Esophagus (tissue), 2 donors: ENCODE results near the gene PPP1R13B. TPM values are rescaled to one million over a fixed set of nuclear protein-coding genes. Genes with fewer than 3 reads are reported as not detected.

Source experiments
- H3K27ac ChIP-seq, 2 donors: one replicate each; pipeline ENCODE4 v1.5.1; 2013; ENCODE audit warnings: low read depth in 2 of 2, mild to moderate bottlenecking in 2 of 2, inconsistent platforms in 1 of 2, low read length in 1 of 2, moderate library complexity in 1 of 2
- H3K27me3 ChIP-seq, 2 donors: one replicate each; pipeline ENCODE4 v1.6.1; 2013; ENCODE audit warnings: low read length in 2 of 2, control low read depth in 1 of 2, mild to moderate bottlenecking in 1 of 2; ENCODE audit not compliant: insufficient read depth in 2 of 2, control insufficient read depth in 1 of 2
- H3K36me3 ChIP-seq, 2 donors: one replicate each; pipeline ENCODE4 v1.6.1; 2013; ENCODE audit warnings: low read length in 1 of 2; ENCODE audit not compliant: control insufficient read depth in 2 of 2, insufficient read depth in 2 of 2
- H3K4me1 ChIP-seq, 2 donors: one replicate each; pipeline ENCODE4 v1.6.1; 2013; ENCODE audit warnings: low read length in 1 of 2; ENCODE audit not compliant: control insufficient read depth in 2 of 2, insufficient read depth in 2 of 2
- H3K4me3 ChIP-seq, 2 donors: one replicate each; pipeline ENCODE4 v1.5.1; 2013; ENCODE audit warnings: low read length in 2 of 2, mild to moderate bottlenecking in 2 of 2, low read depth in 1 of 2, moderate library complexity in 1 of 2
- H3K9me3 ChIP-seq, 2 donors: one replicate each; pipeline ENCODE4 v1.6.1; 2013; ENCODE audit warnings: mild to moderate bottlenecking in 2 of 2, low read depth in 1 of 2, low read length in 1 of 2, moderate library complexity in 1 of 2; ENCODE audit not compliant: control insufficient read depth in 2 of 2, insufficient read depth in 1 of 2
- WGBS, 2 donors: extraction: QIAGEN DNeasy Blood & Tissue Kit; methylation state at CpG; one replicate each; pipeline ENCODE4 v1.1.7; 2013; 5-methylcytosine and 5-hydroxymethylcytosine counted together
- polyA plus RNA-seq, 2 donors: library from polyadenylated mRNA; stranded (reverse); fragments of 200-250 nt; gene quantifications; one replicate each; pipeline ENCODE4 v1.2.3, GENCODE V29; 2013
- donor health status: healthy with polysubstance abuse.
- donor health status: Bipolar disorder and iron deficiency.

The PPP1R13B gene
- polyA plus RNA-seq, 2 donors, result 16.4 to 28.4 TPM

GRCh38 chr14:103731916-103732867 is 115.2 kb downstream of the PPP1R13B start:
- Histone ChIP-seq H3K27me3 (no peaks in the 10 kb centered on the region), H3K4me1 (peaks cover 16 to 51% of the 10 kb centered on the region in 2 donors), H3K9me3 (no peaks in the 10 kb centered on the region), H3K27ac (peak overlapping the region in 1 of 2 donors; percentile 77), H3K4me3 (no peak overlapping the region), H3K36me3 (peaks cover 11 to 44% of the 10 kb centered on the region in 2 donors)
- WGBS, 2 donors, result 86% methylated on average over 24 of the region's 24 CpGs

GRCh38 chr14:103731481-103731880 is 115.9 kb downstream of the PPP1R13B start:
- H3K36me3 ChIP-seq, result peaks cover 11 to 46% of the 10 kb centered on the region in 2 donors
- 93 to 94% methylated on average over 15 of the region's 15 CpGs for WGBS, 2 donors
- H3K4me1 ChIP-seq, result peaks cover 14 to 47% of the 10 kb centered on the region in 2 donors

GRCh38 chr14:103730490-103731035 is 116.8 kb downstream of the PPP1R13B start:
- Histone ChIP-seq H3K27ac (no peak overlapping the region), H3K27me3 (no peaks in the 10 kb centered on the region), H3K9me3 (no peaks in the 10 kb centered on the region), H3K36me3 (peaks cover 11 to 53% of the 10 kb centered on the region in 2 donors), H3K4me3 (no peak overlapping the region), H3K4me1 (peaks cover 11 to 42% of the 10 kb centered on the region in 2 donors)
- 48 to 54% methylated on average over 15 of the region's 15 CpGs for WGBS, 2 donors

More at GRCh38 chr14:103731481-103731880, 115.9 kb downstream of the PPP1R13B start:
- Histone ChIP-seq H3K27ac (no peak overlapping the region), H3K4me3 (no peak overlapping the region), H3K27me3 (no peaks in the 10 kb centered on the region), H3K9me3 (no peaks in the 10 kb centered on the region)

GRCh38 chr14:103729496-103730448 is 117.6 kb downstream of the PPP1R13B start:
- Histone ChIP-seq H3K4me3 (no peak overlapping the region), H3K36me3 (peaks cover 8 to 57% of the 10 kb centered on the region in 2 donors), H3K27me3 (no peaks in the 10 kb centered on the region), H3K4me1 (peaks cover 11 to 47% of the 10 kb centered on the region in 2 donors), H3K9me3 (no peaks in the 10 kb centered on the region), H3K27ac (peak overlapping the region; percentile 37 to 58)
- 54 to 65% methylated on average over 24 of the region's 24 CpGs for WGBS, 2 donors

GRCh38 chr14:103728721-103729120 is 118.7 kb downstream of the PPP1R13B start:
- no peak overlapping the region for H3K4me3 ChIP-seq
- H3K36me3 ChIP-seq, result peaks cover 8 to 52% of the 10 kb centered on the region in 2 donors
- peak overlapping the region; percentile 58 to 90 for H3K27ac ChIP-seq
- H3K4me1 ChIP-seq, result peaks cover 19 to 51% of the 10 kb centered on the region in 2 donors
- no peaks in the 10 kb centered on the region for H3K27me3 ChIP-seq
- H3K9me3 ChIP-seq, result no peaks in the 10 kb centered on the region
- WGBS, 2 donors, result 50 to 51% methylated on average over 12 of the region's 12 CpGs

GRCh38 chr14:103728141-103728540 is 119.2 kb downstream of the PPP1R13B start:
- peak overlapping the region in 1 of 2 donors; percentile 56 for H3K27ac ChIP-seq
- peaks cover 8 to 52% of the 10 kb centered on the region in 2 donors for H3K36me3 ChIP-seq
- no peak overlapping the region for H3K4me3 ChIP-seq
- H3K27me3 ChIP-seq, result no peaks in the 10 kb centered on the region
- no peaks in the 10 kb centered on the region for H3K9me3 ChIP-seq
- peaks cover 22 to 50% of the 10 kb centered on the region in 2 donors for H3K4me1 ChIP-seq
- WGBS, 2 donors, result 88 to 89% methylated on average over 19 of the region's 19 CpGs

- peaks cover 4 to 48% of the 10 kb centered on the region in 2 donors for H3K36me3 ChIP-seq
- no peak overlapping the region for H3K27ac ChIP-seq
- no peaks in the 10 kb centered on the region for H3K9me3 ChIP-seq
- no peak overlapping the region for H3K4me3 ChIP-seq
- WGBS, 2 donors, result 77 to 80% methylated on average over 53 of the region's 53 CpGs
- no peaks in the 10 kb centered on the region for H3K27me3 ChIP-seq
- H3K4me1 ChIP-seq, result peaks cover 20 to 52% of the 10 kb centered on the region in 2 donors
Measured at GRCh38 chr14:103727313-103727980, 119.9 kb downstream of the PPP1R13B start.

- Histone ChIP-seq H3K27me3 (no peaks in the 10 kb centered on the region), H3K27ac (no peak overlapping the region), H3K36me3 (peaks cover 4 to 43% of the 10 kb centered on the region in 2 donors), H3K9me3 (no peaks in the 10 kb centered on the region), H3K4me1 (peaks cover 20 to 52% of the 10 kb centered on the region in 2 donors), H3K4me3 (no peak overlapping the region)
- 92 to 95% methylated on average over 18 of the region's 18 CpGs for WGBS, 2 donors
Measured at GRCh38 chr14:103726474-103726873, 120.9 kb downstream of the PPP1R13B start.
